K562 (cell line): ENCODE measurements around the gene CHMP2A. TPM values are rescaled to one million over a fixed set of nuclear protein-coding genes. Genes with fewer than 3 reads are reported as not detected.
A peak's percentile ranks its signal among the peaks of the same experiment; 100 is the strongest.

ENCODE experiments used
- AFF1 ChIP-seq, 2 experiments: fragments of 450-650 bp; IDR thresholded peaks; 2 replicates each; pipeline ENCODE4 v1.6.1; 2018; ENCODE audit warnings: mild to moderate bottlenecking in 2 of 2, low read depth in 1 of 2; ENCODE audit not compliant: partially characterized antibody in 2 of 2
- ATF7 ChIP-seq: fragments of 450-650 bp; IDR thresholded peaks from 2 replicates; pipeline ENCODE4 v1.7.1; 2014; ENCODE audit warnings: mild to moderate bottlenecking, moderate library complexity
- ELK1 ChIP-seq: sonication (generic); formaldehyde crosslinking; IDR thresholded peaks from 2 replicates; pipeline ENCODE4 v1.8.1; 2022; ENCODE audit warnings: missing genetic modification reagents
- FOS ChIP-seq: IDR thresholded peaks from 3 replicates; pipeline ENCODE4 v1.6.1; 2011; ENCODE audit not compliant: insufficient read length; ENCODE audit errors: extremely low read depth
- FOXM1 ChIP-seq, 2 experiments: fragments of 450-650 bp in 1 of 2; sonication (generic) in 1 of 2; formaldehyde crosslinking in 1 of 2; IDR thresholded peaks; 2 replicates each; pipeline versions ENCODE4 v1.6.1 to v1.9.0; 2017 to 2022; ENCODE audit warnings: low read depth in 2 of 2, mild to moderate bottlenecking in 2 of 2, missing genetic modification reagents in 1 of 2, moderate library complexity in 1 of 2
- NBN ChIP-seq: fragments of 450-650 bp; IDR thresholded peaks from 2 replicates; pipeline ENCODE4 v1.6.1; 2016; ENCODE audit warnings: low read depth, mild to moderate bottlenecking
- PRPF4 ChIP-seq: fragments of 200-400 bp; formaldehyde crosslinking; IDR thresholded peaks from one replicate; pipeline ENCODE4 v1.6.1; 2017; ENCODE audit warnings: low read length, low read depth, mild to moderate bottlenecking; ENCODE audit not compliant: insufficient read depth, poor library complexity, severe bottlenecking
- RBM25 ChIP-seq: fragments of 200-400 bp; formaldehyde crosslinking; IDR thresholded peaks from 2 replicates; pipeline ENCODE4 v1.6.1; 2018; ENCODE audit warnings: low read length, low read depth, moderate library complexity; ENCODE audit not compliant: severe bottlenecking
- RBM34 ChIP-seq: fragments of 200-400 bp; formaldehyde crosslinking; IDR thresholded peaks from 2 replicates; pipeline ENCODE4 v1.6.1; 2018; ENCODE audit warnings: low read length, borderline replicate concordance; ENCODE audit not compliant: insufficient read depth
- RUNX1 ChIP-seq: sonication (generic); IDR thresholded peaks from 2 replicates; pipeline ENCODE4 v1.6.1; 2016; ENCODE audit warnings: antibody characterized with exemption, low read depth
- SAP30 ChIP-seq: fragments of 200-600 bp; sonication (generic); IDR thresholded peaks from 2 replicates; pipeline ENCODE4 v1.6.1; 2012; ENCODE audit warnings: borderline replicate concordance, low read depth, mild to moderate bottlenecking, moderate library complexity, low read length, control low read depth, inconsistent platforms; ENCODE audit not compliant: insufficient read depth, poor library complexity, severe bottlenecking
- THAP7 ChIP-seq: fragments of 250-450 bp; sonication (Bioruptor Pico); IDR thresholded peaks from 2 replicates; pipeline ENCODE4 v1.5.0; 2021
- ZNF583 ChIP-seq: fragments of 250-450 bp; sonication (Bioruptor Pico); IDR thresholded peaks from 2 replicates; pipeline ENCODE4 v1.4.0; 2020
- ZNF609 ChIP-seq: sonication (generic); formaldehyde crosslinking; IDR thresholded peaks from 2 replicates; pipeline ENCODE4 v1.8.1; 2023; ENCODE audit warnings: missing genetic modification reagents, mild to moderate bottlenecking, borderline replicate concordance
- polyA plus RNA-seq, 8 experiments: library from polyadenylated mRNA; depleted of rRNA in 4 of 8; stranded (reverse) in 5 of 8; unstranded in 3 of 8; fragments of >200 nt; fragmentation: Nextera tagmentation in 2 of 8; fragmentation: Illumina TruSeq in 1 of 8; extraction: Ambion mirVana in 2 of 8; extraction: Trizol in 1 of 8; gene quantifications; 2 replicates each; pipeline versions ENCODE4 v1.2.1 to v1.2.3, GENCODE V29; 2011 to 2014; ENCODE audit warnings: inconsistent platforms in 1 of 8, missing spikeins in 1 of 8
- total RNA-seq, 7 experiments: library from RNA; depleted of rRNA in 6 of 7; stranded (reverse); fragments of >200 nt in 6 of 7; fragmentation: Illumina TruSeq in 2 of 7; extraction: Trizol in 2 of 7; gene quantifications; 2 replicates each; pipeline versions ENCODE4 v1.2.1 to v1.2.3, GENCODE V29; 2011 to 2021; ENCODE audit warnings: low replicate concordance in 1 of 7

CHMP2A gene
- total and polyA plus RNA-seq, 9 of the 15 experiments (the other 6 are each of a cell fraction or from before 2014, with no cell fraction given) = 57.6 to 159 (median 87.2) TPM

GRCh38 chr19:58554494-58555368, at the start of gene CHMP2A (continued):
- peak; percentile 71 for TF ChIP-seq THAP7
- peak; percentile 82; the same call in 1 of the 2 replicates for TF ChIP-seq RUNX1
- TF ChIP-seq RBM25 = no peak
- TF ChIP-seq FOXM1 (IDR thresholded peaks at IDR 0.05; ENCODE audit: low read depth) = no peak
- no peak; the same call in 1 of the 2 replicates for TF ChIP-seq FOXM1 (CRISPR knock-in tag; IDR thresholded peaks at IDR 0.05; ENCODE audit: low read depth)
- no peak for TF ChIP-seq RBM34
- TF ChIP-seq ATF7 = peak; percentile 96
- no peak for TF ChIP-seq FOS
- no peak for TF ChIP-seq NBN
- TF ChIP-seq ZNF583 (CRISPR knock-in tag) = no peak
- TF ChIP-seq AFF1 (IDR thresholded peaks at IDR 0.05; ENCODE audit: low read depth in 1 of 2, partially characterized antibody in 2 of 2) = peak in 1 of 2 experiments; percentile 58
- TF ChIP-seq ELK1 (CRISPR knock-in tag) = no peak
- no peak for TF ChIP-seq SAP30
- no peak for TF ChIP-seq ZNF609 (CRISPR knock-in tag)
- no peak for TF ChIP-seq PRPF4
